ENCODE measurements around the gene SNX8.
A peak's percentile ranks its signal among the peaks of the same experiment; 100 is the strongest.
"Not testable (repeated sequence)": the region's sequence is repeated elsewhere in the genome, so short reads cannot be mapped to it uniquely, and the experiment has no call there.

The SNX8 gene, protein sequence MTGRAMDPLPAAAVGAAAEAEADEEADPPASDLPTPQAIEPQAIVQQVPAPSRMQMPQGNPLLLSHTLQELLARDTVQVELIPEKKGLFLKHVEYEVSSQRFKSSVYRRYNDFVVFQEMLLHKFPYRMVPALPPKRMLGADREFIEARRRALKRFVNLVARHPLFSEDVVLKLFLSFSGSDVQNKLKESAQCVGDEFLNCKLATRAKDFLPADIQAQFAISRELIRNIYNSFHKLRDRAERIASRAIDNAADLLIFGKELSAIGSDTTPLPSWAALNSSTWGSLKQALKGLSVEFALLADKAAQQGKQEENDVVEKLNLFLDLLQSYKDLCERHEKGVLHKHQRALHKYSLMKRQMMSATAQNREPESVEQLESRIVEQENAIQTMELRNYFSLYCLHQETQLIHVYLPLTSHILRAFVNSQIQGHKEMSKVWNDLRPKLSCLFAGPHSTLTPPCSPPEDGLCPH

DNA sequence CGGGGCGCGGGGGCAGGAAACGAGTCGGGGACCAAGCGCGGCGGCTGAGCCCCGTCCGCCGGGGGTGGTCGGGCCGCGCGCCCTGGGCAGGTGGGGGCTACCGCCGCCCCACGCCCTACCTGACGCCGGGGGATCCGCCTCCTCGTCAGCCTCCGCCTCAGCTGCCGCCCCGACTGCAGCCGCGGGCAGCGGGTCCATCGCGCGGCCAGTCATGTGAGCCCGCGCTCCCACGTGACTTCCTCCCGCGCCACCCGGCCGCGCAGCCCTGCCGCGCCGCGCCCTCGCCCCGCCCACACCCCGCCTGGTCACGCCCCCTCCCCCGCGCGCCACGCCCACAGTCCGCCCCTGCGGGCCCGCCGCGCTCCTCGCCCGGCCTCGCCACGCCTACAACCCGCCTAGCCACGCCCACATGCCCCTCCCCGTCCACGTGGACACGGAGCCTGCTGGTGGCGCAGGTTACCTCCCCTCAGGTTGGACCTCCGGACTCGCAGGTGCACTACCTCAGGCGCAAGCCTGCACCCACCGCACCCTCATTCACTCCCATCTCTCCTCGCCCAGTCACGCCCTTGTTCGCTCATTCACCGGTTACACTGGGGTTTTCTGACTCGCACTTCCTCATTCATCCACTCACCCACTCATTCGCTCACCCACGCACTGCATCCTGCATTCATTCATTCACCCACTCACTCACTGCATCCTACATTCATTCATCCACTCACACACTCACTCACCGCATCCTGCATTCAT, at the start of gene SNX8:
Gene SNX8, minus strand, starts transcription at position 233 of the 747 bp plus-strand sequence. Its CDS starts 20 bp downstream, at position 213.
- DNase-seq (ENCODE audit: low read depth): peak; percentile 30

DNA sequence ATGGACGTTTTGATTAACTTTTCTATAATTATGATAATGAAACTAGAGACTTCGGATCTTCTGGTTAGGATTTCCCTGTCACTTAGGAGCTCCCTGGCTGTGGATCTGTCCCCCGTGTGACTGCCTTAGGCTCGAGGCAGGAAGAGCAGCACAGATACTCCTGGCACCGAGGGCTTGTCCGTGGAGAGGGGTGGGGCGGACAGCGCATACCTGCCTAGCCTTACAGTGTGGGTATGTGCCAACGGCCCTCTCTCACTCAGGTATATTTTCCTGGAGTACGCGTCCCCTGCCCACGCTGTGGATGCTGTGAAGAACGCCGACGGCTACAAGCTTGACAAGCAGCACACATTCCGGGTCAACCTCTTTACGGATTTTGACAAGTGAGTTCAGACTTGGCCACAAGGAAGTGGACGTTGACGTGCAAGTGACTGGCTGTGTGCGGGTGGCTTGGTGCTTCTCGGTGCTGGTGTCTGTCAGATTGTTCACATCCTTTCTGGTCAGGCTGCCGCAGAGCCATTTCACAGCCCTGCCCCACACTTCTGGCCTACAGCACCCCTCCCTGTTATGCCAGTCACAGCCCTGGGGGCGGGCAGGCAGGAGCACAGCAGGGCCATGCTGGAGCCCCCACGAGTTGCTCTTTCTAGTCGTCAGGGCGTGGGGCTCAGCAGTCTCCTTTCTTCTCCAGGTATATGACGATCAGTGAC, 48.3 kb upstream of the SNX8 start:
- no peak for DNase-seq (ENCODE audit: low read depth)

DNA sequence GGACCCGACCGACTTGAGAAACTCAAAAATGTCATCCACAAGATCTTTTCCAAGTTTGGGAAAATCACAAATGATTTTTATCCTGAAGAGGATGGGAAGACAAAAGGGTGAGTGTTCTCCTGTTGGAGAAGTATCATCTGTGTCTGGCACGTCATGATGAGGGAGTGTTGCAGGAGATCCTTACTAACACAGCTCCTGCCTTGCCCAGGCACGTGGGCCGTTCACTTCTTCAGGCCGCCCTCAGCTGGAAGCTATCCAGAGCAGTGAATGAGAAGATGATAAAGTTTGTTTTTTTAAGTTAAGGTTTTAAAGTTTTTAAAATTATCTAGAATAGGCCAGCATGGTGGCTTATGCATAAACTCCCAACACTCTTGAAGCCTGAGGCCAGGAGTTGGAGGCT, 46.6 kb upstream of the SNX8 start:
- no peak for DNase-seq (ENCODE audit: low read depth)

DNA sequence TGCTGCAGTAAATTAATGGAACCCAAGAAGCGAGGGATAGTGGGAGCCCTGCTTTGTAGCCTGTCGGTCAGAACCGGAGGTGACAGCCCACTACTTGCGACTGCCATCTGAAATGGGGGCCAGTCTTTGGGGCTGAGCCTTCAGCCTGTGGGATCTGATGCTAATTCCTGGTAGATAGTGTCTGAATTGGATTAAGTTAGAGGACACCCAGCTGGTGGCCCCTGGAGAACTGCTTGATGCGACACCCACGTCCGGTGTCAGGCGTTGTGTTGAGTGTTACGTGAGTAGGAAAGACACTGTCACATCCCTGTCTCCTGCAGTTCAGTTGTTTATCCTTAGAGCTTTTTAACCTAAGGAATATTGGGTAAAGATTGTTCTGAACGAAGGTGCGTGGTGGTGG, 45.4 kb upstream of the SNX8 start:
- DNase-seq (ENCODE audit: low read depth): no peak

DNA sequence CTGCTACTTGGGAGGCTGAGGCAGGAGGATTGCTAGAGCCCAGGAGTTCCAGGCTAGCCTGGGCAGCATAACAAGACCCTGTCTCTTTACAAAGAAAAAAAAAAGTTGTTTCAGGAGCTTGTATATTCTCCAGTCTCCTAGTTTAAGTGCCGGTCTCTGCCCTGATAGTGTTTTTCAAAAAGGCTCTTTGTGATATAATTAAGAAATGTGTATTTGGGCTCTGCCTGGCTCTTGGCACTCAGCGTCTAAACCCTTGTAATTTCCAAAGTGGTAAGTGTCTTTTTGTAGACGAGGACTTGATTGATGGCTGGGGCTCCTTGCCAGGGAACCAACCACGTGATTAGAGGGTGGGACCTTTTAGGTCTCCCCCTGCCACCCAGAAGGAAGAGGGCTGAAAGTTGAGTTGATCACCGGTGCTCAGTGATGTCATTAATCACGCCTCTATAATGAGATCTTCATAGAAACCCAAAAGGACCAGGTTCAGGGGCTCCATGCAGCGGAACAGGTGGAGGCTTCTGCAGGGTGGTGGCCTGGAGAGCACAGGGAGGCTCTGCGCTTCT, 44.8 kb upstream of the SNX8 start:
- DNase-seq (ENCODE audit: low read depth): no peak

DNA sequence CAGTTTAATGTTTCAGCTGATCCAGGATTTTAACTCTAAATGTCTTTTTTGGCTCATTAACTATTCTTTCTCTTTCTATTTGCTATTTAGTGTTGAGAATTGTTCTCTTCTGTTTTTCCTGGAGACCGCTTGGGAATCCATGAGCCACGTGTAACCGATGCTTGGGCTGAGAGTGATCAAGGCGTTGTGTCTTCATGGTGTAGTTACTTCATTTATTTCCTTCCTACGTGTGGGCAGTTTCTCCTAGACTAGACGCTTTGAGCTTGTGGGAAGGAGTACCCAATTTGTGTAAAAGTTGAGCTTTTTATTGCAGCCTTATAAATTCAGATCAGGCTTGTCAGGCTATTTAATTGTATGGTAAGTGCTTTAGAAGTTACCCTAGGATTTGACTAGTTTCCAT, 43.3 kb upstream of the SNX8 start:
- no peak for DNase-seq (ENCODE audit: low read depth)

DNA sequence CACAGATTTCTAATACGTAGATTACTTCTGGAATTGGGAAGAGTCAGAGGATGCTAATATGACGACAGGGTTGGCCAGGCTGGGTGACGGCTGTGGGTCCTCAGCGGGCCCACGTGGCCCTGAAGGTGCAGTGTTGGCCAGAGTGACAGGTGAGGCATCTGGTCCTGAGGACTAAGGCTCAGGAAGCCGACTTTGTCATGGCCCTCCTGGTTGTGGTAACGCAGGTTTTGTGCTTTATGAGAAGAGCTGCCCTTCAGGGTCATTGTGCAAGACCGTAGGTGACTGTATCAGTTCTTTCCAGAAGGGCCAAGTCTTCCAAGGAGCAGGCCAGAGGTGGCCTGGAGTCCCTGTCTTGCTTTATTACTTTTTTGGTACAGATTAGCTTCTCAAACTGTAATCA, 42.9 kb upstream of the SNX8 start:
- no peak for DNase-seq (ENCODE audit: low read depth)

DNA sequence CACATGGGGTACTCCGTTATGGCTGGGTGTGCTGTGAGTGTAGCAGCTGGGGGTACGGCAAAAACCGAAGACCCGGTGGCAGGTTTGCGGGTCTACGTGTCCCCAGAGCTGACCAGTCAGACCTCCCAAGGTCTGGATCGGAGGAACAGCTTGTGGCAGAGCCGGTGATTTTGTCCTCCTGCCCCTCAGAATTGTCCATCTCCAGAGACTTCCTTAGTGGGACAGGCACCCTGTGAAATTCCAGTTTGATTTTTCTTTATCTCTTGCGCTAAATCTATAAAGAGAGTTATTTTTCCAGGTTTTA, 41.4 kb upstream of the SNX8 start:
- DNase-seq (ENCODE audit: low read depth): no peak

DNA sequence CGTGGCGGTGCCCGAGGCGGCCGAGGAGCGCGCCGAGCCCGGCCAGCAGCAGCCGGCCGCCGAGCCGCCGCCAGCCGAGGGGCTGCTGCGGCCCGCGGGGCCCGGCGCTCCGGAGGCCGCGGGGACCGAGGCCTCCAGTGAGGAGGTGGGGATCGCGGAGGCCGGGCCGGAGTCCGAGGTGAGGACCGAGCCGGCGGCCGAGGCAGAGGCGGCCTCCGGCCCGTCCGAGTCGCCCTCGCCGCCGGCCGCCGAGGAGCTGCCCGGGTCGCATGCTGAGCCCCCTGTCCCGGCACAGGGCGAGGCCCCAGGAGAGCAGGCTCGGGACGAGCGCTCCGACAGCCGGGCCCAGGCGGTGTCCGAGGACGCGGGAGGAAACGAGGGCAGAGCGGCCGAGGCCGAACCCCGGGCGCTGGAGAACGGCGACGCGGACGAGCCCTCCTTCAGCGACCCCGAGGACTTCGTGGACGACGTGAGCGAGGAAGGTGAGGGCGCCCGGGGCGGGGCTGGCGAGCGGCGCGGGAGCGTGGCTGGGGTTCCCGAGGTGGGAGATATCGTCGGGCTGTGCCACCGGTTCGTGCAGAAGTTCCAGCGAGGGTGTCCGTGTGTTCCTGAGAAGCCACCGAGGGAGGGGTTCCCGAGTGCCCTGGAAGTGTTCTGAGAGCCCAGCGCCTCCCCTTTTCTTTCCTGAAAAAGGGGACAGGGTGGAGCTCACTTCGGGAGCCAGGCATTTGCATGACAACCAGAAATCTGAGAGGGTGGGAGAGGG, 40.9 kb upstream of the SNX8 start:
- no peak for DNase-seq (ENCODE audit: low read depth)

DNA sequence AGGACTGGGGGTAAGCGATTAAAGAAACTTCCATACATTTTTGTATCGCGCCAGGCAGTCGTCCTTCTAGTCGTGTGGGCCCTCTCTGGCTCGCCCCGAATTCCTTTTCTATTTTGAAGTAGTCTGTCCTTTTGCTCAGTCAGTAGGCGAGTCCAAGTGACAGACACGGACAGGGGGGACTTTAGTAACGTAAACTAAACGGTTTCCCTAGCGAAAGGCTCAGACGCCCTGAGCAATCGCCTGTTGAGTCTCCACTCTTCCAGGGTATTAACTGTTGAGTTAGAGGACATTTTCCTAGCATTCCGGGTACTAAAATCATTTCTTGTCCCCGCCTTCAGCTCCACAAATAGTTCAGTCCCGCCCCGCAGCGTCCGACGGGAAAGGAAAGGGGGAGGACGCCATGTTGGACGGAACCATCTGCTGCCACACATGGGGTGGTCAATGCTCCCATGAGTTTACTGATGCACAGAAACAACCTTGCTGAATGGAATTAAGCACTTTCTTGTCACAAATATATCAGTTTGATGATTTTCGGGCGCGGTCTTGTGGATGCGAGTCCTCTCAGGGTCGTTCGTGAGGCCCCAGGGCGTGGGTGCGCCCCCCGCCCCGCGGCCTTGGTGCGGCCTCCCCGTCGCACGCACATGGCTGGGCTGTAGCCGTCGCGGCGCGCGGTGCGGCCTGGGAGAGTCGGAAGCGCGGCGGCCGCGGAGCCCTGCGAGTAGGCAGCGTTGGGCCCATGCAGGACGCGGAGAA, 40.1 kb upstream of the SNX8 start, which contains the start of gene EIF3B:
Gene EIF3B, plus strand, starts transcription at position 642 of the 753 bp plus-strand sequence. Its CDS starts 95 bp downstream, at position 737.
- DNase-seq (ENCODE audit: low read depth): peak; percentile 98

DNA sequence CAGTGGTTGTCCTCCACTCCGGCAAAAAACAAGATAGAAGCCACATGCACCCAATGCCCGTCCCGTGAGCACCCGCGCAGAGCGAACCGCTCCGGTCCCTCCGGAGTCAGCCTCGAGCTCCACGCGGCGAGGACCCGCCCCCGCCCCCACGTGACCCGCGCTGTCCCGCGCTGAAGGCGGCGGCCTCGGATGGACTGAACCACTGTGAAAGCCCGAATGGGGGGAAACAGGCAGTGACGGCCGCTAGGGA, 39.6 kb upstream of the SNX8 start:
- DNase-seq (ENCODE audit: low read depth): no peak

DNA sequence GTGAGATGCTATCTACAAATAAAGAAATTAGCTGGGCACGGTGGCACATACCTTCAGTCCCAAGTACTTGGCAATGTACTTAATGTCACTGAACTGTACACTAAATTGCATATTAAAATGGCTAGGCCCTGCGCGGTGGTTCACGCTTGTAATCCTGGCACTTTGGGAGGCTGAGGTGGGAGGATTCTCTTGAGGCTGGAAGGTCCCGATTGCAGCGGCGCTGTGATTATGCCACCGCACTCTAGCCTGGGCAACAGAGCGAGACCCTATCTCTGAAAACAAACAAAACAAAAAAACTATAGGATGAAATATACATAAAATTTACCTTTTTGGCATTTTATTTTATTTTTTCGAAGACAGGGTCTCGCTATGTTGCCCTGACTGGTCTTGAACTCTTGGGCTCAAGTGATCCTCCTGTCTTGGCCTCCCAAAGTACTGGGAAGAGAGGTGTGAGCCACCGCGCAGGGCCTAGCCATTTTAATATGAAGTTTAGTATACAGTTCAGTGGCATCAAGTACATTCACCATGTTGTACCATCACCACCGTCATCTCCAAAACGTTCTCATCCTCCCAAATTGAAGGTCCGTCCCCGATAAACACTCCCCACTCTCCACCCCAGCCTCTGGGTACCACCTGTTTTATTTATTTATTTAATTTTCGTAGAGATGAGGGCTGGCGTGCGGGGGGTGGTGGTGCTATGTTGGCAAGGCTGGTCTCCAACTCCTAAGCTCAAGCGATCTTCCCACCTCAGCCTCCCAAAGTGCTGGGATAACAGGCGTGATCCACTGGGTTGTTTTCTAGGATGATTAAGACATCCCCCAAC, 39.1 kb upstream of the SNX8 start:
- DNase-seq (ENCODE audit: low read depth): no peak

DNA sequence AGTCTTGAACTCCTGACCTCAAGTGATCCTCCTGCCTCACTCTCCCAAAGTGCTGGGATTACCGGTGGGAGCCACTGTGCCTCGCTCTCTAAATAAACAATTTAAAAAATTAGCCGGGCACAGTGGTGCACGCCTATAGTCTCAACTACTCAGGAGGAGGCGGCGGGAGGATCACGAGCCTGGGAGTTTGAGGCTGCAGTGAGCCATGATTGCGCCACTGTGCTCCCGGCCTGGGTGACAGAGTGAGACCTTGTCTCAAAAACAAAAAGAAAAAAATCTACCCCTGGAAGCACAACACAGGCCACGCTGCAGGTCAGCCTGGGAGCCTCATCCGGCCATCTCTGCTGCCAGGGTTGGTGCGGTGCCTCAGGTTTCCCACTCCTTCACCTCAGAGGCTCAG, 36.6 kb upstream of the SNX8 start:
- no peak for DNase-seq (ENCODE audit: low read depth)

DNA sequence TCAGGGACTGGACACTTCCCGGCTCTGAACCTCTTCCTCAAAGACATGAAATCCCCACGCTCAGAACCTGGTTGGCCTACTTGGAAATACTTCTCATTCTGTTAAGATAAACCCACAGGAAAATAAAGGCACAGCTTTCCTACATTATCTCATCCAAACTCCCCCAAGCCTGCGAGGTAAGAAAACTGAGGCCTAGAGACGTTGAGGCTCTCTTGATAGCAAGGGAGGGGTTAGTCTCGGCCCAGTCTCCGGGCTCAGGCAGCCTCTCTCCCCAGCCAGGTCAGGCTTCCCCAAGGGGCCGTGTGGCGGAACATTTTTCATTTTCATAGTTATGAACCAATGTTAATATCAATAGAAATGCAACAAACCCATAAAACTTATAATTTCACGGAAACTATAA, 35.8 kb upstream of the SNX8 start:
- DNase-seq (ENCODE audit: low read depth): no peak

DNA sequence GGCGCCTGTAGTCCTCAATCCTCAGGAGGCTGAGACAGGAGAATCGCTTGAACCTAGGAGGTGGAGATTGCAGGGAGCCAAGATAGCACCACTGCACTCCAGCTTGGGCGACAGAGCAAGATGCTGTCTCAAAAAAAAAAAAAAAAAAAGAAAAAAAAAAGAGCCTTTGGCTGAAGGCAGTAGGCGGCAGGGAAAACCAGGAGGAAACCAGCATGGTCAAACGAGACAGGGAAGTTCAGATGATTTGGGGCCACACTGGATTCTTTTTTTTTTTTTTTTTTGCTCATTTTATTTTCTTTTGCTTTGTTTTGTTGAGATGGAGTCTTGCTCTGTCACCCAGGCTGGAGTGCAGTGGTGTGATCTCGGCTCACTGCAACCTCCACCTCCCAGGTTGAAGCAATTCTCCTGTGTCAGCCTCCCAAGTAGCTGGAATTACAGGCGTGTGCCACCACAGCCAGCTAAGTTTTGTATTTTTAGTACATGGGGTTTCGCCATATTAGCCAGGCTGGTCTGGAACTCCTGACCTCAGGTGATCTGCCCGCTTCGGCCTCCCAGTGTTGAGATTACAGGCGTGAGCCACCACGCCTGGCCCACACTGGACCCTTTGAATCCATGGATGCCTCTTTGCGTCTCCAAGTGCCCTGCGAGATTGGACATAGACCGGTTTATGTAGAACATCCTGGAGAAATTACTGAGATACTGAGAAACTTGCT, 33.3 kb upstream of the SNX8 start:
- DNase-seq (ENCODE audit: low read depth): not testable (repeated sequence)

DNA sequence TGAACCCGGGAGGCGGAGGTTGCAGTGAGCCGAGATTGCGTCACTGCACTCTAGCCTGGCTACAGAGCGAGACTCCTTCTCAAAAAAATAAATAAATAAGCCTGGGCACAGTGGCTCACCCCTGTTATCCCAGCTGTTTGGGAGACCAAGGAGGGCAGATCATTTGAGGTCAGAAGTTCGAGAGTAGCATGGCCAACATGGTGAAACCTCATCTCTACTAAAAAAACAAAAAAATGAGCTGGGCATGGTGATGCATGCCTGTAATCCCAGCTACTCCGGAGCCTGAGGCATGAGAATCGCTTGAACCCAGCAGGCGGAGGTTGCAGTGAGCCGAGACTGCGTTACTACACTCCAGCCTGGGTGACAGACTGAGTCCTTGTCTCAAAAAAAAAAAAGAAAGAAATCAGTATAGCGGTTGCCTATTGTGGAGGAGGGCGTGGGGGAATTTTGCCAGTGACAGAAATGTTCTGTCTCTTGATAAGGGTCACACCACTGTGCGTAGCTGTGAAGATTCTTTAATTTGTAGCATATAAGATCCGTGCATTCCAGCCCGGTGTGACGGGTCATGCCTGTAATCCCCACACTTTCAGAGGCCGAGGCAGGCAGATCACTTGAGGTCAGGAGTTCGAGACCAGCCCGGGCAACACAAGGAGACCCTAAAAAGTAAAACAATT, 22.5 kb upstream of the SNX8 start:
- no peak for DNase-seq (ENCODE audit: low read depth)

DNA sequence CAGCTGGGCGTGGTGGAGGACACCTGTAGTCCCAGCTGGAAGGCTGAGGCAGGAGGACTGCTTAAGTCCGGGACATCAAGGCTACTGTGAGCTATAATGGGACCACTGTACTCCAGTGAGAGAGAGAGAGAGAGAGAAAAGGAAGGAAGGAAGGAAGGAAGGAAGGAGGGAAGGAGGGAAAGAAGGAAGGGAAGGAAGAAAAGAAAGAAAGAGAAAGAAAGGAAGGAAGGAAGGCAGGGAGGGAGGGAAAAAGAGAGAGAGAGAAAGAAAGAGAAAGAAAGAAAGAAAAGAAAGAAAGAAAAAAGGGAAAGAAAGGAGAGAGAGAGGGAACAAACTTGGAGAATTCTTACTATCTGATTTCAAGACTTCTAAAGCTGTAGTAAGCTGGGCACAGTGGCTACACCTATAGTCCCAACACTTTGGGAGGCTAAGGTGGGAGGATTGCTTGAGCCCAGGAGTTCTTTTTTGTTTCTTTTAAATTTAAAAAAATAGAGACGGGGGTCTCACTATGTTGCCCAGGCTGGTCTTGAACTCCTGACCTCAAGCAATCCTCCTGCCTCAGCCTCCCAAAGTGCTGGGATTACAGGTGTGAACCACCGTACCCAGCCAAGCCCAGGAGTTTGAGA, 18.5 kb upstream of the SNX8 start:
- not testable (repeated sequence) for DNase-seq (ENCODE audit: low read depth)

DNA sequence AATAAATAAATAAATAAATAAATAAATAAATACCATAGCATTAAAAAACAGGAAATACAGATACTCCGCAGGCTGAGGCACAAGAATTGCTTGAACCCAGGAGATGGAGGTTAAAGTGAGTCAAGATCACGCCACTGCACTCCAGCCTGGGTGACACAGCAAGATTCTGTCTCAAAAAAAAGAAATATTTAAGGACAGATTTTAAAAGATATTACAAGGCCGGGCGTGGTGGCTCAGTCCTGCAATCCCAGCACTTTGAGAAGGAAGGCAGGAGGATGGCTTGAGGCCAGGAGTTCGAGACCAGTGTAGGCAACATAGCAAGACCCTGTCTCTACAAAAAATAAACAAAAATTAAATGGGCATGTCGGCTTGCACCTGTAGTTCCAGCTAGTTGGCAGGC, 17.5 kb upstream of the SNX8 start:
- no peak for DNase-seq (ENCODE audit: low read depth)

DNA sequence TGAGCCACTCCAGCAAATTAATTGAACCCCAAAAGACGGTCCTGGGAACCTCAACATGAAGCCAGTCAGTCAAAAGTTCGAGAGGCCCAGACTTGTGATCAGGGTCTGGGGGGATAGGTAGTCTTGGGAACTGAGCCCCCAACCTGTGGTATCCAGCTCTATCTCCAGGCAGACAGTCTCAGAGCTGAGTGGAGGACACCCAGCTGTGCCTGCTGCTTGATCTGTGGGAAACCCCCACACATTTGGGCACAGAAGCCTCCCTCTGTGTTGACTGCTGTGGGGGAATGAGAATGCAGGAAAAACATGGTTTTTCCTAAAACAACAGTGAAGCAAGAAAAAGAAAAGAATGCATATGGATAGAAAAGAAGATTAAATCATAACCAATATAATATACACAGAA, 16.3 kb upstream of the SNX8 start:
- no peak for DNase-seq (ENCODE audit: low read depth)

Measured in HS-5 (cell line).